Astrocyte (in vitro differentiated cells and primary cell): ENCODE data around the gene LGMN. TPM values are rescaled to one million over a fixed set of nuclear protein-coding genes. Genes with fewer than 3 reads are reported as not detected.
"Not testable (repeated sequence)": the region's sequence is repeated elsewhere in the genome, so short reads cannot be mapped to it uniquely, and the experiment has no call there.

Experiments
- DNase-seq: peaks from one replicate; pipeline ENCODE4 v3.0.0-alpha.2; 2010; ENCODE audit warnings: low read depth
- FAIRE-seq: peaks from 2 replicates; lab custom pipeline; 2011; peaks lifted over from hg19 to GRCh38; lab: Jason Lieb, UNC
- H2AFZ ChIP-seq: 2 replicates; pipeline ENCODE4 v1.6.0; 2012; ENCODE audit warnings: low read depth, low read length, inconsistent platforms
- H3K27ac ChIP-seq: 2 replicates; pipeline ENCODE4 v1.5.1; 2011; ENCODE audit warnings: low read depth, low read length, inconsistent platforms
- H3K27me3 ChIP-seq: 2 replicates; pipeline ENCODE4 v1.6.0; 2011; ENCODE audit warnings: low read length, inconsistent platforms; ENCODE audit not compliant: insufficient read depth
- H3K36me3 ChIP-seq: 2 replicates; pipeline ENCODE4 v1.5.1; 2011; ENCODE audit warnings: low read length, inconsistent platforms; ENCODE audit not compliant: insufficient read depth
- H3K4me1 ChIP-seq: 2 replicates; pipeline ENCODE4 v1.5.1; 2011; ENCODE audit warnings: low read length, inconsistent platforms; ENCODE audit not compliant: insufficient read depth
- H3K4me2 ChIP-seq: 2 replicates; pipeline ENCODE4 v1.6.0; 2012; ENCODE audit warnings: low read length, inconsistent platforms
- H3K4me3 ChIP-seq: 2 replicates; pipeline ENCODE4 v1.5.1; 2011; ENCODE audit warnings: low read depth, mild to moderate bottlenecking, low read length, inconsistent platforms; ENCODE audit not compliant: insufficient read depth
- H3K79me2 ChIP-seq: 2 replicates; pipeline ENCODE4 v1.6.0; 2012; ENCODE audit warnings: mild to moderate bottlenecking, low read length, inconsistent platforms; ENCODE audit not compliant: insufficient read depth
- H3K9ac ChIP-seq: 2 replicates; pipeline ENCODE4 v1.6.0; 2012; ENCODE audit warnings: mild to moderate bottlenecking, low read length, inconsistent platforms
- H3K9me3 ChIP-seq: 2 replicates; pipeline ENCODE4 v1.5.1; 2012; ENCODE audit warnings: low read depth, mild to moderate bottlenecking, low read length, inconsistent platforms; ENCODE audit not compliant: insufficient read depth
- H4K20me1 ChIP-seq: 2 replicates; pipeline ENCODE4 v1.6.0; 2012; ENCODE audit warnings: low read length, inconsistent platforms; ENCODE audit not compliant: insufficient read depth
- H3K27ac Mint-ChIP-seq: one replicate; pipeline ENCODE4 v1.8.0; 2021; ENCODE audit warnings: mild to moderate bottlenecking, mixed read lengths; ENCODE audit not compliant: unreplicated experiment
- H3K27me3 Mint-ChIP-seq: one replicate; pipeline ENCODE4 v1.8.0; 2021; ENCODE audit warnings: low read depth, mixed read lengths; ENCODE audit not compliant: unreplicated experiment
- H3K36me3 Mint-ChIP-seq: one replicate; pipeline ENCODE4 v1.8.0; 2021; ENCODE audit warnings: low read depth, mixed read lengths; ENCODE audit not compliant: unreplicated experiment
- H3K4me1 Mint-ChIP-seq: one replicate; pipeline ENCODE4 v1.8.0; 2021; ENCODE audit warnings: low read depth, mixed read lengths; ENCODE audit not compliant: unreplicated experiment
- H3K4me3 Mint-ChIP-seq: one replicate; pipeline ENCODE4 v1.8.0; 2021; ENCODE audit warnings: mild to moderate bottlenecking, moderate library complexity, mixed read lengths; ENCODE audit not compliant: unreplicated experiment
- H3K9me3 Mint-ChIP-seq: one replicate; pipeline ENCODE4 v1.8.0; 2021; ENCODE audit warnings: mild to moderate bottlenecking, mixed read lengths; ENCODE audit not compliant: unreplicated experiment
- EZH2 ChIP-seq: IDR thresholded peaks from 2 replicates; pipeline ENCODE4 v1.6.1; 2012; ENCODE audit warnings: mild to moderate bottlenecking, low read length, inconsistent platforms; ENCODE audit not compliant: insufficient read depth
- total RNA-seq: library from RNA; stranded (reverse); gene quantifications from 2 replicates; pipeline ENCODE4 v1.2.1, GENCODE V29; 2021
- TF ChIP-seq, protein P1 (sequence below): IDR thresholded peaks from 2 replicates; pipeline ENCODE4 v1.5.1; 2011; ENCODE audit warnings: low read depth, mild to moderate bottlenecking, inconsistent platforms, low read length, moderate library complexity; ENCODE audit not compliant: insufficient read depth

The LGMN gene
- total RNA-seq, 1 donor from 2014 or later: 232 TPM

DNA sequence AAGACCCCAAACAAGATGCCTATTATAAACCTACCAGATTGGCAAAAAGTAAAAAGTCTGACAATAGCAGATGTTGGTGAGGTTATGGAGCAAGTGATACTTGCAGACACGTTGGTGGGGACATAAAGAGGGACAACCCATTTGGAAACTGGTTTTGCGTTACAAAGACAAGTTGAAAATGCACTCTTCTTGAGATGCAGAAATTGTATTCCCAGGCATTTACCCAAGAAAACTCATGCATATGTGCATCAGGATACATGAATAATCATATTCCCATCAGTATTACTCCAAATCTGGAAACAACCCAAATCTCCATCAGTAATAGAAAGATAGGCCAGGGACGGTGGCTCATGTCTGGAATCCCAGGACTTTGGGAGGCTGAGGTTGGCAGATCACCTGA, 32.9 kb upstream of the LGMN start:
- H3K4me3 ChIP-seq: no peak overlapping the region
- no peaks in the 10 kb centered on the region for H4K20me1 ChIP-seq
- no peaks in the 10 kb centered on the region for H3K79me2 ChIP-seq
- Mint-ChIP-seq H3K4me1 (peaks cover 22% of the 10 kb centered on the region), H3K4me3 (no peak overlapping the region), H3K27ac (no peak overlapping the region), H3K9me3 (peaks cover 2% of the 10 kb centered on the region), H3K27me3 (peaks cover 1% of the 10 kb centered on the region), H3K36me3 (no peaks in the 10 kb centered on the region)
- no peak overlapping the region for H2AFZ ChIP-seq
- no peaks in the 10 kb centered on the region for H3K36me3 ChIP-seq
- no peak overlapping the region for H3K4me2 ChIP-seq
- no peaks in the 10 kb centered on the region for H3K27me3 ChIP-seq
- peaks cover 21% of the 10 kb centered on the region for H3K4me1 ChIP-seq
- no peaks in the 10 kb centered on the region for H3K9me3 ChIP-seq
- no peak overlapping the region for H3K9ac ChIP-seq
- TF ChIP-seq EZH2: no peak
- TF ChIP-seq, protein P1, sequence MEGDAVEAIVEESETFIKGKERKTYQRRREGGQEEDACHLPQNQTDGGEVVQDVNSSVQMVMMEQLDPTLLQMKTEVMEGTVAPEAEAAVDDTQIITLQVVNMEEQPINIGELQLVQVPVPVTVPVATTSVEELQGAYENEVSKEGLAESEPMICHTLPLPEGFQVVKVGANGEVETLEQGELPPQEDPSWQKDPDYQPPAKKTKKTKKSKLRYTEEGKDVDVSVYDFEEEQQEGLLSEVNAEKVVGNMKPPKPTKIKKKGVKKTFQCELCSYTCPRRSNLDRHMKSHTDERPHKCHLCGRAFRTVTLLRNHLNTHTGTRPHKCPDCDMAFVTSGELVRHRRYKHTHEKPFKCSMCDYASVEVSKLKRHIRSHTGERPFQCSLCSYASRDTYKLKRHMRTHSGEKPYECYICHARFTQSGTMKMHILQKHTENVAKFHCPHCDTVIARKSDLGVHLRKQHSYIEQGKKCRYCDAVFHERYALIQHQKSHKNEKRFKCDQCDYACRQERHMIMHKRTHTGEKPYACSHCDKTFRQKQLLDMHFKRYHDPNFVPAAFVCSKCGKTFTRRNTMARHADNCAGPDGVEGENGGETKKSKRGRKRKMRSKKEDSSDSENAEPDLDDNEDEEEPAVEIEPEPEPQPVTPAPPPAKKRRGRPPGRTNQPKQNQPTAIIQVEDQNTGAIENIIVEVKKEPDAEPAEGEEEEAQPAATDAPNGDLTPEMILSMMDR: no peak
- no peak for DNase-seq
- no peak for FAIRE-seq
- no peak overlapping the region for H3K27ac ChIP-seq

DNA sequence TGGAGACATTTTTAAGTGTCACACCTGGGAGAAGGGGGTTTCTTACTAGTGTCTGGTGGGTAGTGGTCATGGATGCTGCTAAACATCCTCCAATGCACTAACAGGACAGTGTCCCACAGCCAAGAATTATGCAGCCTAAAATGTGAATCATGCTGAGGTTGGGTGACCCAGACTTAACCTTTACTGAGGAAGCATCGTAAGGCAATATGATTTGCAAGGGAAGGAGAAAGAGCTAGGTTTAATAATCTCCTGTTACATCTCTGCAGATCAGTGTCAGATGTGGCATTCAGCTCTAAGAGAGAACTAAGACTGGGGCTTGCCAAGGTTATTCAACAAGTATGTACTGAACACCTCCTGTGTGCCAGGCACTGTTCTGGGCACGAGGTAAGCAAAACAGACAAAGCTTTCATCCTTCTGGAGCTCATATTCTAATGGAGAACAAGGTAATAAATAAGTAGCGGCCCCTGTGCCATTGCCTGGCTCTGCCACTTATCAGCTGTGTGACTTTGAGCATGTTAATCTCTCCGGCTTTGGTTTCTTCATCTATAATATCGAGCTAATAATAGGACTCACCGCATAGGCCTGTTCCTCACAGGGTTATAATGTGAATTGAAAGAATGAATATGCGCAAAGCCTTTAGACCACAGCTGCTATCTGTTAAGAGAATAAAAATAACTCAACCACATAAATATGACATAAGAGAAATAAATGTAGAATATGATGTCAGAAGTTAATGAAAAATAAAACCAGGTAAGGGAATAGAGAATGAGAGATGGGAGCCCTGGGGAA, 32.2 kb upstream of the LGMN start:
- H3K27ac ChIP-seq: no peak overlapping the region
- no peak overlapping the region for H3K4me3 ChIP-seq
- DNase-seq (peak; percentile 69), FAIRE-seq (no peak)
- H3K4me2 ChIP-seq: peak overlapping the region; percentile 23
- Mint-ChIP-seq H3K9me3 (no peaks in the 10 kb centered on the region), H3K36me3 (no peaks in the 10 kb centered on the region), H3K4me3 (no peak overlapping the region), H3K27ac (no peak overlapping the region), H3K4me1 (peaks cover 16% of the 10 kb centered on the region), H3K27me3 (peaks cover 1% of the 10 kb centered on the region)
- no peak overlapping the region for H3K9ac ChIP-seq
- no peaks in the 10 kb centered on the region for H4K20me1 ChIP-seq
- no peaks in the 10 kb centered on the region for H3K9me3 ChIP-seq
- H3K27me3 ChIP-seq: no peaks in the 10 kb centered on the region
- TF ChIP-seq, protein P1: no peak
- TF ChIP-seq EZH2: no peak
- H2AFZ ChIP-seq: no peak overlapping the region
- no peaks in the 10 kb centered on the region for H3K36me3 ChIP-seq
- peaks cover 14% of the 10 kb centered on the region for H3K4me1 ChIP-seq
- no peaks in the 10 kb centered on the region for H3K79me2 ChIP-seq

DNA sequence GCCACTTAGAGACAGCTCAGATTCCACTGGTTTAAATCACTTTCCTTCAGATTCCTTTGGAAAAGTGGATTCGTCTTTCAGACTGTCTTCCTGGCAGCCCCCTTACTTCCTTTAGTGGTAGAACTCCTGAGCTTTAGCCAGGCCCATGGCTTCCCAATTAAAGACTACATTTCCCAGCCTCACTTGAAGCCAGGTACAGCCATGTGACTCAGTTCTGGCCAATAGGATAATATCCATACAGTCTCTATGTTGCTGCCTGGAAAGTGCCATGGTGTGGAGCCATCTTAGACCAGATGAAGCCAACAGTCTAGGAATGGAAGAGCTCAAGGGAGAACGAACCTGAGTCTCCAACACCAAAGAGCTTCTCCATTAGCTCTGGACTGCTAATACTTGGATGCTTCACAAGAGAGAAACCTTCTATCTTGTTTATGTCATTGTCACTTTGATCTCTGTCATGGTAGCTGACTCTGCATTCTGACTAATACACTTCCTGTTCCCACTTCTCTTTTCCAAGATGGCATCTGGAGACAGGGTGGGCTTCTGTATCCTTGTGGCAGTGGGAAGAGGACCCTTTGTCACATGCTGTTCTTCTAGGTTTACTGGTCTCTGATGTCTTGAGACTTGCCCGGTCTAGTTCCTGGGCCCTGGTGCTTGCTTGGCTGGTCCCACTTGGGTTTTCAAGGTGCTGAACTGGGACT, 30.6 kb upstream of the LGMN start:
- H3K4me3 Mint-ChIP-seq, H3K27me3 ChIP-seq, H3K27ac Mint-ChIP-seq, H3K4me2 ChIP-seq, H3K9me3 Mint-ChIP-seq, H3K27ac ChIP-seq, H3K9me3 ChIP-seq, H3K36me3 Mint-ChIP-seq, H3K36me3 ChIP-seq, H3K27me3 Mint-ChIP-seq, H2AFZ ChIP-seq, H3K79me2 ChIP-seq, DNase-seq, H3K4me3 ChIP-seq, H3K9ac ChIP-seq, H4K20me1 ChIP-seq, H3K4me1 ChIP-seq: not testable (repeated sequence)
- peak; percentile 5 for FAIRE-seq
- peaks cover 11% of the 10 kb centered on the region for H3K4me1 Mint-ChIP-seq

DNA sequence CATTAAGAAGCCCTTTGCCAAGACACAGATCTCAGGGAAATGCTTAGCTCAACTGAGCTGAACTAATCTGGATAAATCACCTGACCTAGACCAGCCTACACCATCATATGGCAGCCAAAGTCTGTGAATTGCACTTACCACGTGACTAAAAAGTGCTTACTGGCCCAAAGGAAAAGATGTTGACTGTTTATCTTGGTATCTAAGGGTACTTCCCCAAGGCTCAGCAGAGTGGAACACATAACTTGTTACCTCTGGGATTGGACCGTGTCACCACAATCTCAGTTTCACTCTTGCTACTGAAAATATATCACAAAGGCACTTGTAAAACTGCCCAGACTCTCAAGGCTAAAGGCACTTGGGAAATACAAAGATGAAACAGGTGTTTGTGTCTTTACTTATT, 26.9 kb upstream of the LGMN start:
- H3K4me3 Mint-ChIP-seq: not testable (repeated sequence)

More for the DNA sequence above, 26.9 kb upstream of the LGMN start:
- H3K27ac ChIP-seq, H3K9ac ChIP-seq, H4K20me1 ChIP-seq, H3K36me3 ChIP-seq, H3K27ac Mint-ChIP-seq, FAIRE-seq, H3K4me3 ChIP-seq, H2AFZ ChIP-seq, H3K4me1 ChIP-seq, H3K27me3 Mint-ChIP-seq, H3K27me3 ChIP-seq, H3K4me1 Mint-ChIP-seq, H3K79me2 ChIP-seq, H3K4me2 ChIP-seq, H3K9me3 ChIP-seq, H3K9me3 Mint-ChIP-seq, H3K36me3 Mint-ChIP-seq: not testable (repeated sequence)
- DNase-seq: peak; percentile 55
